ENCODE measurements around the gene KLK3. TPM values are rescaled to one million over a fixed set of nuclear protein-coding genes. Genes with fewer than 3 reads are reported as not detected.

The KLK3 gene
- total and polyA plus RNA-seq, 2 of the 8 experiments (the other 6 are each of a cell fraction or from before 2014, with no cell fraction given): 0.08 TPM; not detected in 1

DNA sequence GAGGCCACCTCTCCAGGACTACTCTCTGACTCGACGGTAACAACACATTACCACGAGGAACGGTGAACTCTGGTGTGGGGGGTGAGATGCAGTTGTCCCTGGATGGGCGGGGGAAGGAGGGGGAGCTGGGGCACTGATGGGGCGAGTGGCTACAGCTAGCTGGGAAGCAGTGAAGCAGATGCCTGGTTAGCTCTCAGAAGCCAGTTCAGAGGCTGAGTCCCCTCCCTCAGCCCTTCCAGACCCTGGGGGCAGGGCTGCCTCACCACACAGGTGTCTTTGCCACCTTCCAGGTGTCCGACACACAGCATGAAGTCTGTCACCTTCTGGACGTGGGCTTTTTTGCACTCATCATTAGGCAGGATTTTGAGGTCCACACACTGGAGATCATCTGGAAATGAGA, 35.1 kb upstream of the KLK3 start (continued):
- TF ChIP-seq RXRA (IDR thresholded peaks at IDR 0.05; ENCODE audit: insufficient read depth, low read depth, low read length) (no peak), CEBPB (IDR thresholded peaks at IDR 0.05; ENCODE audit: low read depth, low read length) (no peak), KDM4A (IDR thresholded peaks at IDR 0.05; ENCODE audit: low read depth, low read length, severe bottlenecking) (no peak), POLR2A (IDR thresholded peaks at IDR 0.05; ENCODE audit: control extremely low read depth in 1 of 2, low read depth in 2 of 2, low read length in 2 of 2) (no peak)
- TF ChIP-seq, protein P1, sequence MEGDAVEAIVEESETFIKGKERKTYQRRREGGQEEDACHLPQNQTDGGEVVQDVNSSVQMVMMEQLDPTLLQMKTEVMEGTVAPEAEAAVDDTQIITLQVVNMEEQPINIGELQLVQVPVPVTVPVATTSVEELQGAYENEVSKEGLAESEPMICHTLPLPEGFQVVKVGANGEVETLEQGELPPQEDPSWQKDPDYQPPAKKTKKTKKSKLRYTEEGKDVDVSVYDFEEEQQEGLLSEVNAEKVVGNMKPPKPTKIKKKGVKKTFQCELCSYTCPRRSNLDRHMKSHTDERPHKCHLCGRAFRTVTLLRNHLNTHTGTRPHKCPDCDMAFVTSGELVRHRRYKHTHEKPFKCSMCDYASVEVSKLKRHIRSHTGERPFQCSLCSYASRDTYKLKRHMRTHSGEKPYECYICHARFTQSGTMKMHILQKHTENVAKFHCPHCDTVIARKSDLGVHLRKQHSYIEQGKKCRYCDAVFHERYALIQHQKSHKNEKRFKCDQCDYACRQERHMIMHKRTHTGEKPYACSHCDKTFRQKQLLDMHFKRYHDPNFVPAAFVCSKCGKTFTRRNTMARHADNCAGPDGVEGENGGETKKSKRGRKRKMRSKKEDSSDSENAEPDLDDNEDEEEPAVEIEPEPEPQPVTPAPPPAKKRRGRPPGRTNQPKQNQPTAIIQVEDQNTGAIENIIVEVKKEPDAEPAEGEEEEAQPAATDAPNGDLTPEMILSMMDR (IDR thresholded peaks at IDR 0.05; ENCODE audit: control extremely low read depth in 1 of 3, insufficient read depth in 1 of 3, low read depth in 1 of 3, low read length in 3 of 3): no peak
- TF ChIP-seq, protein P2, sequence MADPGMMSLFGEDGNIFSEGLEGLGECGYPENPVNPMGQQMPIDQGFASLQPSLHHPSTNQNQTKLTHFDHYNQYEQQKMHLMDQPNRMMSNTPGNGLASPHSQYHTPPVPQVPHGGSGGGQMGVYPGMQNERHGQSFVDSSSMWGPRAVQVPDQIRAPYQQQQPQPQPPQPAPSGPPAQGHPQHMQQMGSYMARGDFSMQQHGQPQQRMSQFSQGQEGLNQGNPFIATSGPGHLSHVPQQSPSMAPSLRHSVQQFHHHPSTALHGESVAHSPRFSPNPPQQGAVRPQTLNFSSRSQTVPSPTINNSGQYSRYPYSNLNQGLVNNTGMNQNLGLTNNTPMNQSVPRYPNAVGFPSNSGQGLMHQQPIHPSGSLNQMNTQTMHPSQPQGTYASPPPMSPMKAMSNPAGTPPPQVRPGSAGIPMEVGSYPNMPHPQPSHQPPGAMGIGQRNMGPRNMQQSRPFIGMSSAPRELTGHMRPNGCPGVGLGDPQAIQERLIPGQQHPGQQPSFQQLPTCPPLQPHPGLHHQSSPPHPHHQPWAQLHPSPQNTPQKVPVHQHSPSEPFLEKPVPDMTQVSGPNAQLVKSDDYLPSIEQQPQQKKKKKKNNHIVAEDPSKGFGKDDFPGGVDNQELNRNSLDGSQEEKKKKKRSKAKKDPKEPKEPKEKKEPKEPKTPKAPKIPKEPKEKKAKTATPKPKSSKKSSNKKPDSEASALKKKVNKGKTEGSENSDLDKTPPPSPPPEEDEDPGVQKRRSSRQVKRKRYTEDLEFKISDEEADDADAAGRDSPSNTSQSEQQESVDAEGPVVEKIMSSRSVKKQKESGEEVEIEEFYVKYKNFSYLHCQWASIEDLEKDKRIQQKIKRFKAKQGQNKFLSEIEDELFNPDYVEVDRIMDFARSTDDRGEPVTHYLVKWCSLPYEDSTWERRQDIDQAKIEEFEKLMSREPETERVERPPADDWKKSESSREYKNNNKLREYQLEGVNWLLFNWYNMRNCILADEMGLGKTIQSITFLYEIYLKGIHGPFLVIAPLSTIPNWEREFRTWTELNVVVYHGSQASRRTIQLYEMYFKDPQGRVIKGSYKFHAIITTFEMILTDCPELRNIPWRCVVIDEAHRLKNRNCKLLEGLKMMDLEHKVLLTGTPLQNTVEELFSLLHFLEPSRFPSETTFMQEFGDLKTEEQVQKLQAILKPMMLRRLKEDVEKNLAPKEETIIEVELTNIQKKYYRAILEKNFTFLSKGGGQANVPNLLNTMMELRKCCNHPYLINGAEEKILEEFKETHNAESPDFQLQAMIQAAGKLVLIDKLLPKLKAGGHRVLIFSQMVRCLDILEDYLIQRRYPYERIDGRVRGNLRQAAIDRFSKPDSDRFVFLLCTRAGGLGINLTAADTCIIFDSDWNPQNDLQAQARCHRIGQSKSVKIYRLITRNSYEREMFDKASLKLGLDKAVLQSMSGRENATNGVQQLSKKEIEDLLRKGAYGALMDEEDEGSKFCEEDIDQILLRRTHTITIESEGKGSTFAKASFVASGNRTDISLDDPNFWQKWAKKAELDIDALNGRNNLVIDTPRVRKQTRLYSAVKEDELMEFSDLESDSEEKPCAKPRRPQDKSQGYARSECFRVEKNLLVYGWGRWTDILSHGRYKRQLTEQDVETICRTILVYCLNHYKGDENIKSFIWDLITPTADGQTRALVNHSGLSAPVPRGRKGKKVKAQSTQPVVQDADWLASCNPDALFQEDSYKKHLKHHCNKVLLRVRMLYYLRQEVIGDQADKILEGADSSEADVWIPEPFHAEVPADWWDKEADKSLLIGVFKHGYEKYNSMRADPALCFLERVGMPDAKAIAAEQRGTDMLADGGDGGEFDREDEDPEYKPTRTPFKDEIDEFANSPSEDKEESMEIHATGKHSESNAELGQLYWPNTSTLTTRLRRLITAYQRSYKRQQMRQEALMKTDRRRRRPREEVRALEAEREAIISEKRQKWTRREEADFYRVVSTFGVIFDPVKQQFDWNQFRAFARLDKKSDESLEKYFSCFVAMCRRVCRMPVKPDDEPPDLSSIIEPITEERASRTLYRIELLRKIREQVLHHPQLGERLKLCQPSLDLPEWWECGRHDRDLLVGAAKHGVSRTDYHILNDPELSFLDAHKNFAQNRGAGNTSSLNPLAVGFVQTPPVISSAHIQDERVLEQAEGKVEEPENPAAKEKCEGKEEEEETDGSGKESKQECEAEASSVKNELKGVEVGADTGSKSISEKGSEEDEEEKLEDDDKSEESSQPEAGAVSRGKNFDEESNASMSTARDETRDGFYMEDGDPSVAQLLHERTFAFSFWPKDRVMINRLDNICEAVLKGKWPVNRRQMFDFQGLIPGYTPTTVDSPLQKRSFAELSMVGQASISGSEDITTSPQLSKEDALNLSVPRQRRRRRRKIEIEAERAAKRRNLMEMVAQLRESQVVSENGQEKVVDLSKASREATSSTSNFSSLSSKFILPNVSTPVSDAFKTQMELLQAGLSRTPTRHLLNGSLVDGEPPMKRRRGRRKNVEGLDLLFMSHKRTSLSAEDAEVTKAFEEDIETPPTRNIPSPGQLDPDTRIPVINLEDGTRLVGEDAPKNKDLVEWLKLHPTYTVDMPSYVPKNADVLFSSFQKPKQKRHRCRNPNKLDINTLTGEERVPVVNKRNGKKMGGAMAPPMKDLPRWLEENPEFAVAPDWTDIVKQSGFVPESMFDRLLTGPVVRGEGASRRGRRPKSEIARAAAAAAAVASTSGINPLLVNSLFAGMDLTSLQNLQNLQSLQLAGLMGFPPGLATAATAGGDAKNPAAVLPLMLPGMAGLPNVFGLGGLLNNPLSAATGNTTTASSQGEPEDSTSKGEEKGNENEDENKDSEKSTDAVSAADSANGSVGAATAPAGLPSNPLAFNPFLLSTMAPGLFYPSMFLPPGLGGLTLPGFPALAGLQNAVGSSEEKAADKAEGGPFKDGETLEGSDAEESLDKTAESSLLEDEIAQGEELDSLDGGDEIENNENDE (IDR thresholded peaks at IDR 0.05; ENCODE audit: insufficient replicate concordance, low read length): no peak
- TF ChIP-seq, protein P3, sequence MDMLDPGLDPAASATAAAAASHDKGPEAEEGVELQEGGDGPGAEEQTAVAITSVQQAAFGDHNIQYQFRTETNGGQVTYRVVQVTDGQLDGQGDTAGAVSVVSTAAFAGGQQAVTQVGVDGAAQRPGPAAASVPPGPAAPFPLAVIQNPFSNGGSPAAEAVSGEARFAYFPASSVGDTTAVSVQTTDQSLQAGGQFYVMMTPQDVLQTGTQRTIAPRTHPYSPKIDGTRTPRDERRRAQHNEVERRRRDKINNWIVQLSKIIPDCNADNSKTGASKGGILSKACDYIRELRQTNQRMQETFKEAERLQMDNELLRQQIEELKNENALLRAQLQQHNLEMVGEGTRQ (IDR thresholded peaks at IDR 0.05; ENCODE audit: low read length): no peak

All from H1 (cell line).